ENCODE measurements around the gene PRDM16.

PRDM16 gene

DNA sequence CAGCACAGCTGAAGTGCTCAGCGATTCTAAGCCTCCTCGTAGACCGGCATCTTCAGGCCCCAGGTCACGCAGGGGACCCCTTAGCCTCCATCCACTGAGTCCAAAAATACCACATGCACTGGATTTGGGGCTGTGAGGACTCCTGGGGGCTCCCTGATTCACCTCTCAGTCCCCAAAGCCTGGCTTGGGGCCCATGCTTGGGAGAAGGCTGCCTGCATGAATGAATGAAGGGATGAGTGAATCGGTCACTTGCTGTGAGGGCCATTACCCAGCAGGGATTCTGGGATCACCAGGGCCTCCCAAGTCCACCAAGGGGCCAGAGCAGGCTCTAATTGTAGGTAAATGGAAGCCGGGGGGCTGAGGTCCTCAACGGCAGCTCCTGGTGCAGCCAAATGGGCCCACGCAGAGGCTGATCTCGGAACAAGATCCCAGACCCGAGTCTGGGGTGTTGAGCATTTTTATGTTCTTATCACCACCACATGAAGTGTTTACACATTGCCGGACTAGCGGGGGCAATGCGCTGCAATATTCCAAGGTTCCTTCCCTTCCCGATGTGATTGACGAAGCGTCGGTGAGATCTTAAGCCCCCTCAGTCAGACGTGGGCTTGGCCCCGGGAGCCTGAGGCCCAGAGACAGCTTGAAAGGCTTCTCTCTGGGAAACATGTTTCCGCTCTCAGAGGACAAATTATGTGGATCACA lies 371.9 kb downstream of the PRDM16 start:
- DNase-seq, result no peak

- no peak for DNase-seq
Observed at GRCh38 chr1:3441410-3441847, 372.4 kb downstream of the PRDM16 start.

GRCh38 chr1:3441880-3442279 lies 372.9 kb downstream of the PRDM16 start:
- no peak for DNase-seq

GRCh38 chr1:3442331-3442730 lies 373.3 kb downstream of the PRDM16 start:
- DNase-seq, result no peak

- no peak for DNase-seq
Observed at GRCh38 chr1:3442901-3443300, 373.9 kb downstream of the PRDM16 start.

DNA sequence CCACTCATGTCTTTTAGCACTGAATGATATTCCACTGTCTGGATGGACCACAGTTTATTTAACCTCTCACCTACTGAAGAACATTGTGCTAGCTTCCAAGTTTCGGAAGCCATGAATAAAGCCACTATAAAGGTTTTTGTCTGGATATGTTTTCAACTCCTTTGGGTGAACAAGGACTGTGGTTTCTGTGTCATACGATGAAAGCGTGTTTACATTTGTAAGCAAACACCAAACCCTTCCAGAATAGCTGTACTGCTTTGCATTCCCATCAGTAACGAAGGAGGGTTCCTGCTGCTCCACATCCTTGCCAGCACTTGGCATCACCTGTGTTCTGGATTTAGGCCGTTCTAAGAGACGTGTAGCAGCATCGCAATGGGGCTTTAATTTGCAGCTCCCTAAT lies 374.8 kb downstream of the PRDM16 start:
- DNase-seq, result no peak

DNA sequence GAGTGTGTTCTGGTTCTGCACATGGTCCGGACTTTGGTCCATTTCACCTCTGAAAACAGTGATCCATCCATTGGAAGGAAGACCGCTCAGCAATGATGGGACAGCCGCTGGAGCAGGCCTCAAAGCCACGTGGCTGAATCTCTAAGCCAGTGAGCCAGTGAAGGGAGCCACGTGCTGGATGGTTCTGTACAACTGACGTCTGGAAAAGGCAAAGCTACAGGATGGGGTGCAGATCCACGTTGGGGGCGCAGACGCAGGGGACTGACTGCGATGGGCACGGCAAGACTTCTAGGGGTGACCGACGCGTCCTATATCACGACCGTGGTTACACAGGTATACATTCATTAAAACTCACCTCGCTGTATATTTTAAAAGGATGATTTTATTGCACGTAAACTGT lies 375.3 kb downstream of the PRDM16 start:
- DNase-seq, result no peak

GRCh38 chr1:3444736-3445135 lies 375.7 kb downstream of the PRDM16 start:
- DNase-seq, result no peak

DNA sequence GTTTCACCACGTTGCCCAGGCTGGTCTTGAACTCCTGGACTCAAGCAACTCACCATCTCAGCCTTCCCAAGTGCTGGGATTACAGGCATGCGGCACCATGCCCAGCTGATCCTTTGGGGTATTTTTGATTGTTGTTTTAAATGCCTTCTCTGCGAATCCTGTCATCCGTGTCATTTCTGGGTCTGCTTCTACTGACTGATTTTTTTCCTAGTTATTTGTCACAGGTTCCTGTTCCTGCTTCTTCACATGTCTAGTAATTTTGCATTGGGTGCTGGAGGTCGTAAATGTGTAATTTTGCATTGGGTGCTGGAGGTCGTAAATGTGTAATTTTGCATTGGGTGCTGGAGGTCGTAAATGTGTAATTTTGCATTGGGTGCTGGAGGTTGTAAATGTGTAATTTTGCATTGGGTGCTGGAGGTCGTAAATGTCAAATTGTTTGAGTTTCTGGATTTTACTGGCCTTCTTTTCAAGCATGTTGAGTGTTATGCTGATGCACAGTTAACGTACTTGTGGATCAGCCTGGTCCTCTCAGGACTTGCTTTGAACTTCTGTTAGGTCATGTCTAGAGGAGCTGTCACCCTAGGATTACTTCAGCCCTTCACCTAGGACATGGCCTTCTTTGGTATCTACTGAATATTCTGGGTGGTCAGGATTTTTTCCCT lies 381.3 kb downstream of the PRDM16 start:
- DNase-seq, result no peak

DNA sequence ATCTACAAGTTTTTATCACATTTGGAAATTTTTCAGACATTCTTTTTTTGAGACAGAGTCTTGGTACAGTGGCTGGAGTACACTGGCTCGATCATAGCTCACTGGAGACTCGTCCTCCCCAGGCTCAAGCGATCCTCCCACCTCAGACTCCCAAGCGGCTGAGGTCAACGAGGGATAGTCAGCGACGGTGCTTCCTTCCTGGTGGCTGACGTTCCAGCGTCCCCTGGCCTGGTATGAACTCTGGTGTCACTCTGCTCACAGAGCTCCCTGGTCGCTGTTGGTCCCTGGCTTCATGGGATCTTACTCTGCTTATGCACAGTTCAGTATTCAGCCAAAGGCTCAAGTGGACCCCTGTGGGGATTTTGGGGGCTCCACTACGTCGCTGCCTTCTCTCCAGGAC lies 382.0 kb downstream of the PRDM16 start:
- no peak for DNase-seq

DNA sequence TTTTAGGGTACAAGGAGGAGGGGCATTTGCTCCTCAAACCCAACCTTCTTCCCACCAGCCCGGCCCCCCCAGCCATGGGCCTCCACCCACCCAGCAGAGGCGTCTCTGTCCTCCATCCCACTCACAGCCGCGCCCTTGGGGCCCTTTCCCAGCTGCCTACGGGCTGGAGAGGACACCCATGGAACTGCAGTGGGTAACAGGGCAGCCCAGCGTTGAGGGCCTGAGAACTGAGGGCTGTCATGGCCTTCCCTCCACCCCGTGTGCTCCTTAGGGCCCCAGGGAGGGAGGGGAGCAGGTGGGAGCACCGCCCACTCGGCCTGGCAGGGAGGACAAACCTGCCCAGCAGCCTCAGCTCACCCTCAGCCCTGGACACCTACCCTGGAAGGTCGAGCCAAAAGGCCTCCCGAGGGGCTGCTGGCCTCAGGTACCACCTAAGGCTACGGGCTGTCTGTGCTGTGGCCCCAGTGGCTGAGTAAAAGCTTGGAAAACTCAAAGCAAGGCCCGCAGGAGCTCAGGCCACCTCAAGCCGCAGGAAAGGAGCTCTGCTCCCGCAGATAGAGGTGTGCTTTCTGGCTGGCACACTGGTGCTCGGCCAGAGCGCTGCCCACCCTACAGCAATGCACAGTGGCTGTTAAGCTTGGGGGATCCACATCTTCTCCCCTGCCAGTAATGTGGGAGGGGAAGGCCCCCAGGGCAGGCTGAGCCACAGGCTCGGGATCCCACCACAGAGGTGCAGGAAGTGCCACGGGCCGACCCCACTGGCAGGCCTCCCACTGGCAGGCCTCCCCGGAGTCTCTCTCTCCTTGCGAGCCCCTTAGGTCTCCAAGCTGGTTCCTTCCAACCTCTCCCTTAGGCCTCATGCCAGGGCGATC lies 383.2 kb downstream of the PRDM16 start:
- no peak for DNase-seq

DNA sequence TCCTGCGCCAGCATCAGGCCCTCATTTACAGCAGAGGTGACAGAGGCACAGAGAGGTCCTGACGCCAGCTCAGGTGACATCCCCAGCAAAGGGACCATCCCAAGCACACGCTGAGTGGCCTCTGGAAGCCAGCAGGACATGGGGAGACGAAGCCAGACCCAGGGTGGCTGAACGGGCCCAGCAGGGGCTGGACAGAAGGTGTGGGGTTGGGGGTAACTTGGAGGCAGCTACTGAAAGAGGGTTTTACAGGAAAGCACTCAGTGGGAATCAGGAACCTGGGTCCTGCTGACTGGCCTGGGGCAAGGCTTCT lies 383.8 kb downstream of the PRDM16 start:
- no peak for DNase-seq

GRCh38 chr1:3453203-3453761 lies 384.3 kb downstream of the PRDM16 start:
- peak; percentile 66 to 75 for DNase-seq

- DNase-seq, result peak; percentile 34 to 42
Observed at GRCh38 chr1:3453891-3454810, 385.1 kb downstream of the PRDM16 start, which contains the start of gene ARHGEF16. TSS of gene ARHGEF16 (plus strand) at chr1:3454665. CDS start at chr1:3463085, 8,420 bp downstream.

DNA sequence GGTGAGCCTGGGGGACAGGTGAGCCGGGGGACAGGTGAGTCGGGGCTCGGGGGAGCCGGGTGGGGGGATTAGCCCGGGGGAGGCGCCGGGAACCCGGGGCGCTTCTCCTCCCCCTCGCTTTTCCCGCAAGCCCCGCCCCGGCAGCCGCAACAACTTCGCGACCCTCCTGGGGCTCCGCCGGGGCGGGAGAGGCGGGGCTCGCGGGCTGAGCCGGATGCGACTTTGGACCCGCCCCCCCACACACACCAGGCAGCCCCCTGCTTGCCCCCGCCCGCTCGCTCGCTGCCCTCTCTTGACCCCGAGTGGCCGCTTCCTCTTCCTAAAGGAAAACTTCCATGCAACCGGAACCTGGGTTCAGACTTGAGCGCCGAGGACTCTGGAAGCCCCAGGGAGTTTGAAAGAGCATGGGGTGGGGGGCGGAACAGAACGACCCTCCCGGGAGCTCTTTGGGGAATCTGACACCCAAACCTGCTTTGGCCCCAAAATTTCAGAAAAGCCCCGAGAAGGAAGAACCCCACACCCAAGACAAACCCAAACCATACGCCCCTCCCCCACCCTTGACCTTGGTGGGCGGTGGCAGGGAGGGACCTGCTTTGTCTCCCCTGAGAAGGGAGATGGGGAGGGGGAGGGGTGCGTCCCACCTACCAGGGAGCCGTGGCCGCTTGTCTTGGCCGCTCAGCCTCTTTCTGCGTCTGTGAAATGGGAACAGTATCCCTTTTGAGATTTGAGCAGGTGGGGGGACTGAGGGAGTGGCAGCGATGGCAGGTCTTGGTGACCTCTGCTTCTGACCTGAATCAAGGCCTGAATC lies 386.0 kb downstream of the PRDM16 start:
- peak; percentile 10 to 15 for DNase-seq

DNA sequence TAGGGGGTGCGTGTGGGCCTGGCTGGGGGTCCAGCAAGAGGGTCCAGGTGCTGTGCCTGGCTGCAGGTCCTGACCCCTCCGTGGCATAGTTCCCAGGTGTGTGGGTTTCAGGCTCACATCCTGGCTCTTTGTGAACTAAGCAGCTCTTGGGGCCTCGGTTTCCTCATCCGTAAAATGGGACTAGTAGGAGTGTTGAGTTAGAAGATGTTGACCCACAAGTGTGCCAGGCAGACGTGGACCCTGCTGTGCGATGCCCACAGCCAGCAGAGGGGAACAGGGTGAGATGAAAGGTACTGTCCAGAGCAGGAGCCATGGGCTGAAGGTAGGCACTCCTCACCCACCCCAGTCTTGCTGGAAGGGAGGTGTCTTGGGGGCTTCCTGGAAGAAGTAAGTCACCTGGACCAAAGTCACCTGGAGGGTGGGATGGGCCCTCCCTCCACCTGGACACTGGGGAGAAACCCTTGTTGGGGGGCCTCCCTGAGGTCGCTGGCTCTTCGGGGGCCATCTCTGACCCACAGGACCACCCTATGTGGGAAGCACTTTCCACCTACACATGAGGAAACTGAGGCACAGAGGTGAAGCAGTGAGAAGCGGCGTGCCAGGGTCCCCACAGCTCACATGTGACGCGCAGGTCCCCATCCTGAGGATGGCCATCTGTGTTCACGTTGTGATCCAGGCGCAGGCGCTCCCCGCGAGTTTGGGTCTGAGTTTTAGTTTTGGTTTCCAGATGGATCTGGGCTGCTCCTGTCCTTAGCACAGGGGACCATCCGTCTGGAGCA lies 386.9 kb downstream of the PRDM16 start:
- no peak for DNase-seq

DNA sequence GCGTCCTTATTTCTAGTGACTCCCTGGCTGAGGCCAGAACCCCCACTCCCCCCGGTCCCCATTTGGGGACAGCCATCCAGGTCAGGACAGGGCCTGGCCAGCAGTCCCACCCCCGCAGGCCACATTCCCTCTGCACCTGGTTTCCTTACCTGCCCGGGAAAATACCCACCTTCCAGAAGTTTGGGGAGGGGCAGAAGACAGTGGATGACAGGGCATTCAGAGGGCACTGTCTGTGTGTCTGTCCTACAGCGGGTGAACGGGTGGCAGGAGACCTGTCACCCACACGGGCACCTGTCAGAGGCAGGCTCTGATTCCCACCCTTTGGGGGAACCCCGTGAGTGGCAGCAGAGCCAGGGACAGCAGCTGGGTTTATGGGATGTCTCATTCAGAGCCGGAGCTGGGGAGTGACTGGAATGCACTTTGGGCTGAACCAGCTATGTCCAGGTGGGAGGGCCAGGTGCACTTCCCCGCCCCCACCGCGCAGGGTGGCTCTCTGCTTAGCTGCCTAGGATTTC lies 387.5 kb downstream of the PRDM16 start:
- DNase-seq, result no peak

GRCh38 chr1:3456964-3457909 lies 388.2 kb downstream of the PRDM16 start:
- DNase-seq, result no peak

Data from CD4-positive, alpha-beta T cell treated with Interleukin-1 beta for 1 hour (primary cell).